ENCODE data around the gene KAT6B.

Gene KAT6B

GRCh38 chr10:75063461-75064230, 237.2 kb downstream of the KAT6B start:
- H3K4me3 ChIP-seq (ENCODE audit: low read depth, low read length) = no peak overlapping the region
- no peak for TF ChIP-seq CTCF (IDR thresholded peaks at IDR 0.05; ENCODE audit: borderline replicate concordance, insufficient read depth, low read depth, low read length)

DNA sequence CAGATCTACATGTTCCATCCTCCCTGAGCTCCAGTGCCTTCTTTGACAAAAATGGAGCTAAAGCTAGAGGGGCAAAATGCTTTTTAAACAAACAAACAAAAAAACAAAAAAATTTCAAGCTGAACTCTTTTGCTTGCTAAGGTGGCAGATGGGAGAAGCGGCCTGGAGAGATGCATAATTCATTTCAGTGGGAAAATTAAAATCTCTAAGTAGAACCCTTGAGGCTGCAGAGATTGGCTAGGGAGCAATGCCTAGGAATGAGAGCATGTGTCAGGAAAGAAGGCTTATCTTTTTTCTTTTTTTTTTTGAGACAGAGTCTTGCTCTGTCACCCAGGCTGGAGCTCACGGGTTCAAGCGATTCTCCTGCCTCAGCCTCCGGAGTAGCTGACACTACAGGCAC, 238.7 kb downstream of the KAT6B start:
- no peak for TF ChIP-seq CTCF (IDR thresholded peaks at IDR 0.05; ENCODE audit: borderline replicate concordance, insufficient read depth, low read depth, low read length)
- no peak overlapping the region for H3K4me3 ChIP-seq (ENCODE audit: low read depth, low read length)

DNA sequence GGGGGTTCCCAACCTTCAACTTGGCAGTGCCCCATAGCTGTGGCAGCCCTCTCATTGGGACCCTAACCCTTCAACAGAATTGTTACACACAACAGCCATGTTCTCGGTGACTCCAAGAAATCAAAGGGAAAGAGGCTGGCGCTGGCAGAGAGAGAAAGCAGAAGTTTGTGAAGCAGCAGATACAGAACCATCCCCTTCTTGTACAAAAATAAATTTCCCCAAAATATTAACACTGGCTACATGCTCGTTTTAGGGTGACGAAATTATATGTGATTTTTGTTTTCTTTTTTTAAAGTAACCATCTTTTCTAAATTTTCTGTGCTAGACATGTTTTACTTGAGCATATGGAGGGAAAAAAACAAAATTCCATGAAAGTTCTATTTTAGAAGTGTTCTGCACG, 239.9 kb downstream of the KAT6B start:
- no peak for TF ChIP-seq CTCF (IDR thresholded peaks at IDR 0.05; ENCODE audit: borderline replicate concordance, insufficient read depth, low read depth, low read length)
- H3K4me3 ChIP-seq (ENCODE audit: low read depth, low read length) = no peak overlapping the region

DNA sequence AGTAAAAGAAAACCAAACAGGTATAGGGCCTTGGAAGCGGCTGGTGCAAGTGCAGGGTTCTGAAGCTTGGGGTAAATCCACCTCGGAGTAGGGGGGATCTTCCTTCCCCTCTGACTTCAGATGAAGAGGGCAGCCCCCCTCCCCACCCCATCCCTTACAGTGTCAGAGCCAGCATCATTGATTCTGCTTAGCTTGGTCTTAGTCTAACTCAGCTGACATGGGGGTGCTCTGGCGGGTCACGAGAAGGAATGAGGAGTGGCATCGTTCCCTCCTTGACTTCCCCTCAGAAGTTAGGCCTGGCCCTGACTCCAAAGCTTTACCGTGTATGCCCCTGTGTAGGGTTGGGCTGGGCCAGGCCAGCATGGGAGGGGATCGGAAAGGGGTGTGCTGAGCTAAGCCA, 240.9 kb downstream of the KAT6B start:
- TF ChIP-seq CTCF (IDR thresholded peaks at IDR 0.05; ENCODE audit: borderline replicate concordance, insufficient read depth, low read depth, low read length) = no peak
- H3K4me3 ChIP-seq (ENCODE audit: low read depth, low read length) = no peak overlapping the region

DNA sequence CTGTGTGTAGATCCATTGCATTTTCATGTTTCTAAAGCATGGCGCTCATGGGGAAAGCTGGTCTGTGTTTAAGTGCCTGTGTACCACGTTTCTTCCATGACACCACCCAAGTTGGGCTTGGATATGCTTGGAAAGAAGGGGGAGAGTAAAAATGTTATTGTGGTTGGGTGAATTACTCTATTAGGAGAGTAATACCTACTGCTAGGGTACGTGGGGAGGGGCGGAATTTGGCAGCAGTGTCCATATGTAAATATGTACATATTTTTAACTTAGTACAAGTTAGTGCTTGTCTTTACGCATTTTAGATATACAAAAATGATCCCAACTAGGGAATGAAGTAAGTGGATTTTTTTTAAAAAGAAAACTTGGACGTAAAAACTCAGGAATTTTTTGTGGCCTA, 242.1 kb downstream of the KAT6B start:
- no peak overlapping the region for H3K4me3 ChIP-seq (ENCODE audit: low read depth, low read length)
- no peak for TF ChIP-seq CTCF (IDR thresholded peaks at IDR 0.05; ENCODE audit: borderline replicate concordance, insufficient read depth, low read depth, low read length)

- TF ChIP-seq CTCF (IDR thresholded peaks at IDR 0.05; ENCODE audit: borderline replicate concordance, insufficient read depth, low read depth, low read length) = no peak
- H3K4me3 ChIP-seq (ENCODE audit: low read depth, low read length) = no peak overlapping the region
Observed at GRCh38 chr10:75070476-75070875, 244.1 kb downstream of the KAT6B start.

- TF ChIP-seq CTCF (IDR thresholded peaks at IDR 0.05; ENCODE audit: borderline replicate concordance, insufficient read depth, low read depth, low read length) = no peak
- H3K4me3 ChIP-seq (ENCODE audit: low read depth, low read length) = no peak overlapping the region
Observed at GRCh38 chr10:75070961-75071428, 244.6 kb downstream of the KAT6B start.

Measured in GM12875 (cell line).